SK-N-MC (cell line): ENCODE measurements around the gene MARK3.

ENCODE experiments used
- EZH2 ChIP-seq: fragments of 200-600 bp; sonication (generic); IDR thresholded peaks from one replicate; pipeline ENCODE4 v1.6.1; 2017; ENCODE audit warnings: antibody characterized with exemption
- POLR2AphosphoS5 ChIP-seq: IDR thresholded peaks from 2 replicates; pipeline ENCODE4 v1.6.1; 2012; ENCODE audit warnings: mild to moderate bottlenecking, low read depth, low read length, borderline replicate concordance

DNA sequence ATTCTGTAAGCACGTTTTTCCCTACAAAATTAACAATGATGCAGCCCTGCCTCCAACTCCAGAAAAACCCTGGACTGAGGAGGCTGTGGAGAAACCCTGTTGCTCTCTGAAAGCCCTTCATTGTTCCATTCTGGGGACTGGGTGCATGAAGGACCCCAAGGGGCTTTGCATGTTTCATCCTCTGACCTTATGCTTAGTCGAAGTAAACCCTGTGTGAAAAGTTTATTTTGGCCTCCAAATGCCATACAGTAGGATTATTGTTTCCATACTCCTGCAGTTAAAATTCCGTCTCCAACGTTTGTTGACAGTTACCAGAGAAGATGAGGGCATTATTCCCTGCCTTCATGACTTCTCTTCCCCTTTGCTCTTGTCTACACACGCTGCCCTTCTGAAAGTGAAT lies 91.4 kb downstream of the MARK3 start:
- TF ChIP-seq POLR2AphosphoS5, result no peak
- no peak for TF ChIP-seq EZH2
